ENCODE results near the gene STXBP1. TPM values are rescaled to one million over a fixed set of nuclear protein-coding genes. Genes with fewer than 3 reads are reported as not detected.
A peak's percentile ranks its signal among the peaks of the same experiment; 100 is the strongest.

Gene STXBP1
- total and polyA plus RNA-seq, 2 of the 4 experiments (the other 2 are of a cell fraction): 15.8 to 22.6 TPM

DNA sequence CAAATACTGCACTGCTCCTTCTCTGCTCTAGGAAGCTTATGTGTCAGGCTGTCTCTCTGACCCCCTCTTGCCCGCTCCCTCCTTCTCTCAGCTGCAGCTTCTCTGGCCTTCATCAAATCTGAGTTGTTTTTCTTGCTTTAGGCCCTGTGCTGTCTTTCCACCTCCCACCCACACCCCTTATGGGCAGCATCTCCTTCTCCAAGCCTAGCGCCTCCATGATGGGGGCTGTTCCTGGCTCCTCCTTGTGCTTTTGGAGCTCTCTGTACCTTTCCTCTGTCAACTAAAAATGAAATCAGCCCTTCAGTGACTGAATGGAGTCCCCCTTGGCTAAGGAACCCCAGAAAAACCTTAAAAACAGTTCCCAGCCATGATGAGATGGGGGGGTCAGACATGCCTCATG is 88.1 kb downstream of the STXBP1 start:
- ATAC-seq (ENCODE audit: low read depth) (no peak), DNase-seq (no peak)
- Histone ChIP-seq H3K4ac (ENCODE audit: low read depth, low read length) (no peak overlapping the region), H3K56ac (ENCODE audit: extremely low read depth, insufficient read depth, low read length) (no peak overlapping the region), H2AK9ac (replicated peaks; ENCODE audit: low read depth, low read length, poor library complexity) (no peak overlapping the region), H3K9me1 (ENCODE audit: insufficient read depth, low read length) (no peaks in the 10 kb centered on the region; the same call in none of the 2 replicates), H3K9ac (ENCODE audit: low read depth, low read length) (no peak overlapping the region), H3K36me3 (ENCODE audit: control insufficient read depth, insufficient read depth, low read length) (no peaks in the 10 kb centered on the region), H4K8ac (ENCODE audit: low read depth in 2 of 2, low read length in 2 of 2) (peak overlapping the region; percentile 52 to 88; a peak in 2 of 4 replicates), H3K4me1 (ENCODE audit: control insufficient read depth, insufficient read depth, low read length) (no peaks in the 10 kb centered on the region), H3K14ac (replicated peaks; ENCODE audit: low read depth, low read length) (no peak overlapping the region), H2AK5ac (ENCODE audit: low read depth, low read length) (no peak overlapping the region), H2BK120ac (ENCODE audit: low read depth, low read length) (no peak overlapping the region), H2BK15ac (ENCODE audit: low read depth, low read length) (no peak overlapping the region), H4K5ac (ENCODE audit: low read depth, low read length) (no peak overlapping the region), H2BK5ac (ENCODE audit: low read depth, low read length, poor library complexity, severe bottlenecking) (no peak overlapping the region), H3K18ac (ENCODE audit: low read depth, low read length) (no peak overlapping the region), H2BK20ac (ENCODE audit: low read depth, low read length) (no peak overlapping the region), H3K4me2 (ENCODE audit: low read depth, low read length) (no peak overlapping the region), H3K27me3 (ENCODE audit: control insufficient read depth, insufficient read depth, low read length) (no peaks in the 10 kb centered on the region; the same call in 1 of the 2 replicates), H3K4me3 (ENCODE audit: insufficient read depth, low read depth, low read length) (no peak overlapping the region), H3K9me3 (ENCODE audit: control insufficient read depth, insufficient read depth, low read length) (no peaks in the 10 kb centered on the region), H3K23ac (ENCODE audit: low read depth, low read length) (no peak overlapping the region), H4K91ac (ENCODE audit: insufficient read depth, low read depth, low read length) (no peak overlapping the region; the same call in 1 of the 2 replicates), H4K20me1 (ENCODE audit: insufficient read depth, low read length) (no peaks in the 10 kb centered on the region), H3K27ac (ENCODE audit: insufficient read depth, low read length) (no peak overlapping the region), H3K79me1 (ENCODE audit: low read depth in 1 of 2, low read length in 2 of 2) (no peaks in the 10 kb centered on the region), H2AFZ (replicated peaks; ENCODE audit: low read length, poor library complexity) (no peak overlapping the region)
- POLR2A ChIA-PET (ENCODE audit: unreplicated experiment): no interaction called here
- in situ Hi-C loops (cut with MboI; ENCODE audit: low sequenced_read_pairs): no loop called here
- TF ChIP-seq NFE2L2 (IDR thresholded peaks at IDR 0.05; ENCODE audit: low read depth, low read length): no peak
- no peak for TF ChIP-seq RFX5 (IDR thresholded peaks at IDR 0.05; ENCODE audit: low read depth, low read length)
- TF ChIP-seq CEBPB (IDR thresholded peaks at IDR 0.05; ENCODE audit: low read depth, low read length): no peak
- TF ChIP-seq BHLHE40 (IDR thresholded peaks at IDR 0.05; ENCODE audit: low read depth, low read length): no peak
- TF ChIP-seq, protein P1, sequence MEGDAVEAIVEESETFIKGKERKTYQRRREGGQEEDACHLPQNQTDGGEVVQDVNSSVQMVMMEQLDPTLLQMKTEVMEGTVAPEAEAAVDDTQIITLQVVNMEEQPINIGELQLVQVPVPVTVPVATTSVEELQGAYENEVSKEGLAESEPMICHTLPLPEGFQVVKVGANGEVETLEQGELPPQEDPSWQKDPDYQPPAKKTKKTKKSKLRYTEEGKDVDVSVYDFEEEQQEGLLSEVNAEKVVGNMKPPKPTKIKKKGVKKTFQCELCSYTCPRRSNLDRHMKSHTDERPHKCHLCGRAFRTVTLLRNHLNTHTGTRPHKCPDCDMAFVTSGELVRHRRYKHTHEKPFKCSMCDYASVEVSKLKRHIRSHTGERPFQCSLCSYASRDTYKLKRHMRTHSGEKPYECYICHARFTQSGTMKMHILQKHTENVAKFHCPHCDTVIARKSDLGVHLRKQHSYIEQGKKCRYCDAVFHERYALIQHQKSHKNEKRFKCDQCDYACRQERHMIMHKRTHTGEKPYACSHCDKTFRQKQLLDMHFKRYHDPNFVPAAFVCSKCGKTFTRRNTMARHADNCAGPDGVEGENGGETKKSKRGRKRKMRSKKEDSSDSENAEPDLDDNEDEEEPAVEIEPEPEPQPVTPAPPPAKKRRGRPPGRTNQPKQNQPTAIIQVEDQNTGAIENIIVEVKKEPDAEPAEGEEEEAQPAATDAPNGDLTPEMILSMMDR (conservative IDR thresholded peaks at IDR 0.05; ENCODE audit: low read depth, low read length): no peak
- no peak for TF ChIP-seq MAZ (IDR thresholded peaks at IDR 0.05; ENCODE audit: borderline replicate concordance, low read depth, low read length)
- no peak for TF ChIP-seq FOS (IDR thresholded peaks at IDR 0.05; ENCODE audit: low read depth, low read length)
- no peak for TF ChIP-seq RCOR1 (IDR thresholded peaks at IDR 0.05; ENCODE audit: insufficient replicate concordance, low read length)
- TF ChIP-seq RAD21 (IDR thresholded peaks at IDR 0.05; ENCODE audit: low read length): no peak
- no peak for TF ChIP-seq MAFK (IDR thresholded peaks at IDR 0.05; ENCODE audit: low read depth, low read length)
- no peak for TF ChIP-seq POLR2A (IDR thresholded peaks at IDR 0.05; ENCODE audit: low read depth, low read length)
- TF ChIP-seq CHD1 (IDR thresholded peaks at IDR 0.05; ENCODE audit: low read depth, low read length): no peak
- TF ChIP-seq, protein P2, sequence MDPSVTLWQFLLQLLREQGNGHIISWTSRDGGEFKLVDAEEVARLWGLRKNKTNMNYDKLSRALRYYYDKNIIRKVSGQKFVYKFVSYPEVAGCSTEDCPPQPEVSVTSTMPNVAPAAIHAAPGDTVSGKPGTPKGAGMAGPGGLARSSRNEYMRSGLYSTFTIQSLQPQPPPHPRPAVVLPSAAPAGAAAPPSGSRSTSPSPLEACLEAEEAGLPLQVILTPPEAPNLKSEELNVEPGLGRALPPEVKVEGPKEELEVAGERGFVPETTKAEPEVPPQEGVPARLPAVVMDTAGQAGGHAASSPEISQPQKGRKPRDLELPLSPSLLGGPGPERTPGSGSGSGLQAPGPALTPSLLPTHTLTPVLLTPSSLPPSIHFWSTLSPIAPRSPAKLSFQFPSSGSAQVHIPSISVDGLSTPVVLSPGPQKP (IDR thresholded peaks at IDR 0.05; ENCODE audit: borderline replicate concordance, low read depth, low read length): no peak
- TF ChIP-seq, protein P3, sequence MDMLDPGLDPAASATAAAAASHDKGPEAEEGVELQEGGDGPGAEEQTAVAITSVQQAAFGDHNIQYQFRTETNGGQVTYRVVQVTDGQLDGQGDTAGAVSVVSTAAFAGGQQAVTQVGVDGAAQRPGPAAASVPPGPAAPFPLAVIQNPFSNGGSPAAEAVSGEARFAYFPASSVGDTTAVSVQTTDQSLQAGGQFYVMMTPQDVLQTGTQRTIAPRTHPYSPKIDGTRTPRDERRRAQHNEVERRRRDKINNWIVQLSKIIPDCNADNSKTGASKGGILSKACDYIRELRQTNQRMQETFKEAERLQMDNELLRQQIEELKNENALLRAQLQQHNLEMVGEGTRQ (IDR thresholded peaks at IDR 0.05; ENCODE audit: low read depth, low read length): no peak
- BruUV-seq (replicated peaks): no TSS peak
- CTCF ChIA-PET: no interaction called here
- intact Hi-C loops (cut with micrococcal nuclease): no loop called here
- dilution Hi-C loops (cut with HindIII; ENCODE audit: low sequenced_read_pairs, unreplicated experiment): no loop called here
- WGBS, 2 experiments (ENCODE audit: extremely low coverage in 2 of 2, insufficient read length in 1 of 2): 100% methylated on average over 1 of the region's 2 CpGs; no CpG with 5 or more reads in 1 of the 2 experiments
